K562 (cell line): Measurements from ENCODE around the gene MBNL2. TPM values are rescaled to one million over a fixed set of nuclear protein-coding genes. Genes with fewer than 3 reads are reported as not detected.
A peak's percentile ranks its signal among the peaks of the same experiment; 100 is the strongest.

ENCODE experiments used
- CREM ChIP-seq: IDR thresholded peaks from 2 replicates; pipeline ENCODE4 v1.6.1; 2014; ENCODE audit warnings: antibody characterized with exemption, low read depth
- DPF2 ChIP-seq: fragments of 450-650 bp; IDR thresholded peaks from 2 replicates; pipeline ENCODE4 v1.6.1; 2016
- E2F5 ChIP-seq: sonication (generic); formaldehyde crosslinking; IDR thresholded peaks from 2 replicates; pipeline ENCODE4 v1.8.0; 2022; ENCODE audit warnings: mild to moderate bottlenecking, missing genetic modification reagents
- E2F6 ChIP-seq, 2 experiments: IDR thresholded peaks; 2 replicates each; pipeline ENCODE4 v1.6.1; 2011; ENCODE audit warnings: borderline replicate concordance in 1 of 2, control low read depth in 1 of 2, low read depth in 1 of 2, low read length in 1 of 2, mild to moderate bottlenecking in 1 of 2, mixed read lengths in 1 of 2, moderate library complexity in 1 of 2; ENCODE audit not compliant: insufficient read depth in 1 of 2, insufficient read length in 1 of 2, poor library complexity in 1 of 2, severe bottlenecking in 1 of 2; ENCODE audit errors: extremely low read depth in 1 of 2
- EP400 ChIP-seq: fragments of 450-650 bp; IDR thresholded peaks from 2 replicates; pipeline ENCODE4 v1.6.1; 2017; ENCODE audit warnings: antibody characterized with exemption, mild to moderate bottlenecking, moderate library complexity
- FOXK2 ChIP-seq, 2 experiments: fragments of 450-650 bp; IDR thresholded peaks in 1 of 2; conservative IDR thresholded peaks in 1 of 2; 2 replicates each; pipeline ENCODE4 v1.6.1; 2016; ENCODE audit warnings: low read depth in 2 of 2, mild to moderate bottlenecking in 1 of 2
- GTF2E2 ChIP-seq: fragments of 200-800 bp; sonication (Bioruptor generic); IDR thresholded peaks from 2 replicates; pipeline ENCODE4 v1.6.1; 2016; ENCODE audit warnings: missing genetic modification characterization, missing compliant biosample characterization
- KLF6 ChIP-seq: fragments of 250-450 bp; sonication (Bioruptor Pico); IDR thresholded peaks from 2 replicates; pipeline ENCODE4 v1.4.0; 2020; ENCODE audit warnings: mild to moderate bottlenecking, moderate library complexity, borderline replicate concordance
- L3MBTL2 ChIP-seq: fragments of 450-650 bp; IDR thresholded peaks from 2 replicates; pipeline ENCODE4 v1.6.1; 2016; ENCODE audit warnings: mild to moderate bottlenecking, moderate library complexity
- LEF1 ChIP-seq: fragments of 450-650 bp; IDR thresholded peaks from 2 replicates; pipeline ENCODE4 v1.6.1; 2016; ENCODE audit warnings: mild to moderate bottlenecking
- SAP30 ChIP-seq: fragments of 200-600 bp; sonication (generic); IDR thresholded peaks from 2 replicates; pipeline ENCODE4 v1.6.1; 2012; ENCODE audit warnings: borderline replicate concordance, low read depth, mild to moderate bottlenecking, moderate library complexity, low read length, control low read depth, inconsistent platforms; ENCODE audit not compliant: insufficient read depth, poor library complexity, severe bottlenecking
- THAP12 ChIP-seq: fragments of 250-450 bp; sonication (Bioruptor Pico); IDR thresholded peaks from 2 replicates; pipeline ENCODE4 v1.9.0; 2021; ENCODE audit warnings: mild to moderate bottlenecking, inconsistent platforms
- XRCC3 ChIP-seq: fragments of 450-650 bp; IDR thresholded peaks from 2 replicates; pipeline ENCODE4 v1.6.1; 2017; ENCODE audit warnings: mild to moderate bottlenecking, moderate library complexity
- ZBTB12 ChIP-seq: fragments of 250-450 bp; sonication (Bioruptor Pico); IDR thresholded peaks from 2 replicates; pipeline ENCODE4 v1.4.0; 2020
- ZKSCAN1 ChIP-seq: fragments of 150-350 bp; IDR thresholded peaks from 2 replicates; pipeline ENCODE4 v1.6.1; 2016; ENCODE audit warnings: low read depth, low read length
- ZNF140 ChIP-seq: fragments of 250-450 bp; sonication (Bioruptor Pico); IDR thresholded peaks from 2 replicates; pipeline ENCODE4 v1.8.0; 2021; ENCODE audit warnings: moderate library complexity, mild to moderate bottlenecking, inconsistent platforms
- ZNF263 ChIP-seq: sonication (generic); formaldehyde crosslinking; IDR thresholded peaks from 2 replicates; pipeline ENCODE4 v1.8.0; 2022; ENCODE audit warnings: mild to moderate bottlenecking, missing genetic modification reagents, borderline replicate concordance
- ZNF449 ChIP-seq: fragments of 250-450 bp; sonication (Bioruptor Pico); IDR thresholded peaks from 2 replicates; pipeline ENCODE4 v1.8.0; 2022; ENCODE audit warnings: moderate library complexity, mild to moderate bottlenecking, inconsistent platforms
- ZNF551 ChIP-seq: fragments of 250-450 bp; sonication (Bioruptor Pico); IDR thresholded peaks from 2 replicates; pipeline ENCODE4 v1.5.0; 2021; ENCODE audit warnings: mild to moderate bottlenecking, moderate library complexity
- ZNF75A ChIP-seq: fragments of 450-650 bp; formaldehyde crosslinking; IDR thresholded peaks from 2 replicates; pipeline ENCODE4 v1.4.0; 2020; ENCODE audit warnings: mild to moderate bottlenecking
- ZNF766 ChIP-seq: fragments of 200-800 bp; sonication (Bioruptor generic); conservative IDR thresholded peaks from 2 replicates; pipeline ENCODE4 v1.6.1; 2016; ENCODE audit warnings: missing genetic modification characterization, missing compliant biosample characterization
- polyA plus RNA-seq, 8 experiments: library from polyadenylated mRNA; depleted of rRNA in 4 of 8; stranded (reverse) in 5 of 8; unstranded in 3 of 8; fragments of >200 nt; fragmentation: Nextera tagmentation in 2 of 8; fragmentation: Illumina TruSeq in 1 of 8; extraction: Ambion mirVana in 2 of 8; extraction: Trizol in 1 of 8; gene quantifications; 2 replicates each; pipeline versions ENCODE4 v1.2.1 to v1.2.3, GENCODE V29; 2011 to 2014; ENCODE audit warnings: inconsistent platforms in 1 of 8, missing spikeins in 1 of 8
- total RNA-seq, 7 experiments: library from RNA; depleted of rRNA in 6 of 7; stranded (reverse); fragments of >200 nt in 6 of 7; fragmentation: Illumina TruSeq in 2 of 7; extraction: Trizol in 2 of 7; gene quantifications; 2 replicates each; pipeline versions ENCODE4 v1.2.1 to v1.2.3, GENCODE V29; 2011 to 2021; ENCODE audit warnings: low replicate concordance in 1 of 7

The MBNL2 gene
- total and polyA plus RNA-seq, 9 of the 15 experiments (the other 6 are each of a cell fraction or from before 2014, with no cell fraction given): 7.0 to 24.8 (median 13.8) TPM

GRCh38 chr13:97226788-97227627 is 4.9 kb downstream of the MBNL2 start (continued):
- TF ChIP-seq ZNF449 (no peak), KLF6 (no peak), CREM (peak; percentile 21; the same call in 1 of the 2 replicates), EP400 (0 out of 2 replicates have a peak, but pooled peaks have one; percentile 9), ZNF140 (CRISPR knock-in tag) (no peak), THAP12 (CRISPR knock-in tag) (no peak), ZNF263 (CRISPR knock-in tag) (no peak), LEF1 (no peak), E2F6 (IDR thresholded peaks at IDR 0.05; ENCODE audit: borderline replicate concordance in 1 of 2, extremely low read depth in 1 of 2, insufficient read depth in 1 of 2, insufficient read length in 1 of 2, low read depth in 1 of 2, low read length in 1 of 2, poor library complexity in 1 of 2, severe bottlenecking in 1 of 2) (no peak), ZNF551 (CRISPR knock-in tag) (no peak), ZNF75A (peak; percentile 60; the same call in 1 of the 2 replicates), E2F5 (CRISPR knock-in tag) (no peak), GTF2E2 (tag) (no peak), FOXK2 (conservative IDR thresholded peaks at IDR 0.05 in 1 of 2, IDR thresholded peaks at IDR 0.05 in 1 of 2; ENCODE audit: low read depth in 2 of 2) (no peak; a peak in 1 of 4 replicates), DPF2 (peak; percentile 74), ZNF766 (CRISPR knock-in tag) (no peak), SAP30 (no peak), XRCC3 (no peak), ZBTB12 (no peak), L3MBTL2 (no peak), ZKSCAN1 (no peak)
